SU-DHL-6 (cell line): ENCODE measurements around the gene ADAMTS16.

Experiments used
- H2AFZ ChIP-seq: fragments of 200-600 bp; sonication (generic); 2 replicates; pipeline ENCODE4 v1.6.1; 2014; ENCODE audit warnings: low read depth, mild to moderate bottlenecking, moderate library complexity, mixed read lengths, antibody characterized with exemption, low read length; ENCODE audit not compliant: severe bottlenecking
- H3F3A ChIP-seq: fragments of 200-600 bp; shearing (Covaris generic); 2 replicates; pipeline ENCODE4 v1.6.0; 2016; ENCODE audit warnings: antibody characterized with exemption, mild to moderate bottlenecking; ENCODE audit not compliant: insufficient read depth
- H3K27ac ChIP-seq: fragments of 200-600 bp; sonication (generic); 2 replicates; pipeline ENCODE4 v1.5.1; 2016; ENCODE audit warnings: low read depth, mild to moderate bottlenecking, low read length, moderate library complexity, mixed read lengths
- H3K27me3 ChIP-seq: fragments of 200-600 bp; sonication (generic), shearing (Covaris generic); 2 replicates; pipeline ENCODE4 v1.6.0; 2014; ENCODE audit warnings: mild to moderate bottlenecking, low read length
- H3K36me3 ChIP-seq: fragments of 200-600 bp; sonication (generic); 2 replicates; pipeline ENCODE4 v1.6.1; 2014; ENCODE audit warnings: mild to moderate bottlenecking, low read length, mixed read lengths
- H3K4me2 ChIP-seq: fragments of 300-600, 200-600 bp; shearing (Covaris generic), sonication (generic); 2 replicates; pipeline ENCODE4 v1.6.0; 2014; ENCODE audit warnings: low read length, low read depth, mild to moderate bottlenecking; ENCODE audit not compliant: poor library complexity, severe bottlenecking
- H3K4me3 ChIP-seq: fragments of 200-600 bp; sonication (generic); 2 replicates; pipeline ENCODE4 v1.5.1; 2014; ENCODE audit warnings: antibody characterized with exemption, low read length, mild to moderate bottlenecking, mixed read lengths; ENCODE audit not compliant: insufficient read depth, poor library complexity, severe bottlenecking
- H3K79me2 ChIP-seq: fragments of 200-600 bp; sonication (generic); 2 replicates; pipeline ENCODE4 v1.6.1; 2014; ENCODE audit warnings: mild to moderate bottlenecking, low read length, moderate library complexity; ENCODE audit not compliant: insufficient read depth
- H3K9ac ChIP-seq: fragments of 200-600 bp; sonication (generic); 2 replicates; pipeline ENCODE4 v1.7.0; 2014; ENCODE audit warnings: mild to moderate bottlenecking, low read length
- H3K9me2 ChIP-seq: fragments of 200-600 bp; sonication (generic); replicated peaks from 2 replicates; pipeline ENCODE4 v1.6.1; 2014; ENCODE audit warnings: low read length; ENCODE audit not compliant: insufficient read depth
- H3K9me3 ChIP-seq: fragments of 200-600 bp; sonication (generic); 2 replicates; pipeline ENCODE4 v1.6.1; 2014; ENCODE audit warnings: low read length, mixed read lengths; ENCODE audit not compliant: insufficient read depth
- H4K20me1 ChIP-seq: fragments of 200-600 bp; sonication (generic); 2 replicates; pipeline ENCODE4 v1.6.1; 2014; ENCODE audit warnings: low read depth, mild to moderate bottlenecking, antibody characterized with exemption, low read length, moderate library complexity, mixed read lengths
- CTCF ChIP-seq: fragments of 200-600 bp; sonication (generic); IDR thresholded peaks from one replicate; pipeline ENCODE4 v1.5.1; 2017; ENCODE audit warnings: antibody characterized with exemption, mild to moderate bottlenecking, low read length, moderate library complexity; ENCODE audit not compliant: insufficient read depth, poor library complexity, severe bottlenecking
- EZH2phosphoT487 ChIP-seq: fragments of 200-600 bp; sonication (generic), shearing (Covaris generic); conservative IDR thresholded peaks from 2 replicates; pipeline ENCODE4 v1.6.1; 2018; ENCODE audit warnings: mild to moderate bottlenecking, antibody characterized with exemption, low read length, moderate library complexity, mixed read lengths

Gene ADAMTS16

GRCh38 chr5:5313101-5313635 is 173.0 kb downstream of the ADAMTS16 start:
- TF ChIP-seq CTCF = no peak
- TF ChIP-seq EZH2phosphoT487 = no peak
- no peak overlapping the region for H3K4me3 ChIP-seq
- H3K9ac ChIP-seq = no peak overlapping the region
- no peaks in the 10 kb centered on the region for H3F3A ChIP-seq
- H4K20me1 ChIP-seq = no peaks in the 10 kb centered on the region
- H3K27me3 ChIP-seq = no peaks in the 10 kb centered on the region
- no peaks in the 10 kb centered on the region for H3K36me3 ChIP-seq
- no peak overlapping the region for H3K27ac ChIP-seq
- no peak overlapping the region for H2AFZ ChIP-seq
- H3K4me2 ChIP-seq = no peak overlapping the region
- H3K79me2 ChIP-seq = no peaks in the 10 kb centered on the region
- H3K9me2 ChIP-seq = no peaks in the 10 kb centered on the region
- H3K9me3 ChIP-seq = no peaks in the 10 kb centered on the region

GRCh38 chr5:5314166-5314565 is 174.0 kb downstream of the ADAMTS16 start:
- TF ChIP-seq CTCF = no peak
- Histone ChIP-seq H3K27me3 (no peaks in the 10 kb centered on the region), H3K9me2 (no peaks in the 10 kb centered on the region), H3F3A (no peaks in the 10 kb centered on the region), H3K4me3 (no peak overlapping the region), H3K4me2 (no peak overlapping the region), H3K27ac (no peak overlapping the region), H3K9ac (no peak overlapping the region), H3K36me3 (no peaks in the 10 kb centered on the region), H3K9me3 (no peaks in the 10 kb centered on the region), H2AFZ (no peak overlapping the region), H3K79me2 (no peaks in the 10 kb centered on the region), H4K20me1 (no peaks in the 10 kb centered on the region)

GRCh38 chr5:5314626-5315025 is 174.5 kb downstream of the ADAMTS16 start:
- no peak overlapping the region for H3K4me2 ChIP-seq
- no peak overlapping the region for H3K9ac ChIP-seq
- H3K27me3 ChIP-seq = no peaks in the 10 kb centered on the region
- H2AFZ ChIP-seq = no peak overlapping the region
- H4K20me1 ChIP-seq = no peaks in the 10 kb centered on the region
- no peaks in the 10 kb centered on the region for H3K79me2 ChIP-seq
- no peaks in the 10 kb centered on the region for H3K9me3 ChIP-seq
- H3K4me3 ChIP-seq = no peak overlapping the region
- no peaks in the 10 kb centered on the region for H3K9me2 ChIP-seq
- no peaks in the 10 kb centered on the region for H3F3A ChIP-seq
- H3K36me3 ChIP-seq = no peaks in the 10 kb centered on the region
- no peak overlapping the region for H3K27ac ChIP-seq
- TF ChIP-seq EZH2phosphoT487 = no peak
- no peak for TF ChIP-seq CTCF
